NAMALWA (cell line): ENCODE data around the gene MAP3K15.
A peak's percentile ranks its signal among the peaks of the same experiment; 100 is the strongest.

Experiments
- DNase-seq: peaks from one replicate; pipeline ENCODE4 v3.0.0-alpha.2; 2015; ENCODE audit warnings: low spot score

MAP3K15 gene, protein sequence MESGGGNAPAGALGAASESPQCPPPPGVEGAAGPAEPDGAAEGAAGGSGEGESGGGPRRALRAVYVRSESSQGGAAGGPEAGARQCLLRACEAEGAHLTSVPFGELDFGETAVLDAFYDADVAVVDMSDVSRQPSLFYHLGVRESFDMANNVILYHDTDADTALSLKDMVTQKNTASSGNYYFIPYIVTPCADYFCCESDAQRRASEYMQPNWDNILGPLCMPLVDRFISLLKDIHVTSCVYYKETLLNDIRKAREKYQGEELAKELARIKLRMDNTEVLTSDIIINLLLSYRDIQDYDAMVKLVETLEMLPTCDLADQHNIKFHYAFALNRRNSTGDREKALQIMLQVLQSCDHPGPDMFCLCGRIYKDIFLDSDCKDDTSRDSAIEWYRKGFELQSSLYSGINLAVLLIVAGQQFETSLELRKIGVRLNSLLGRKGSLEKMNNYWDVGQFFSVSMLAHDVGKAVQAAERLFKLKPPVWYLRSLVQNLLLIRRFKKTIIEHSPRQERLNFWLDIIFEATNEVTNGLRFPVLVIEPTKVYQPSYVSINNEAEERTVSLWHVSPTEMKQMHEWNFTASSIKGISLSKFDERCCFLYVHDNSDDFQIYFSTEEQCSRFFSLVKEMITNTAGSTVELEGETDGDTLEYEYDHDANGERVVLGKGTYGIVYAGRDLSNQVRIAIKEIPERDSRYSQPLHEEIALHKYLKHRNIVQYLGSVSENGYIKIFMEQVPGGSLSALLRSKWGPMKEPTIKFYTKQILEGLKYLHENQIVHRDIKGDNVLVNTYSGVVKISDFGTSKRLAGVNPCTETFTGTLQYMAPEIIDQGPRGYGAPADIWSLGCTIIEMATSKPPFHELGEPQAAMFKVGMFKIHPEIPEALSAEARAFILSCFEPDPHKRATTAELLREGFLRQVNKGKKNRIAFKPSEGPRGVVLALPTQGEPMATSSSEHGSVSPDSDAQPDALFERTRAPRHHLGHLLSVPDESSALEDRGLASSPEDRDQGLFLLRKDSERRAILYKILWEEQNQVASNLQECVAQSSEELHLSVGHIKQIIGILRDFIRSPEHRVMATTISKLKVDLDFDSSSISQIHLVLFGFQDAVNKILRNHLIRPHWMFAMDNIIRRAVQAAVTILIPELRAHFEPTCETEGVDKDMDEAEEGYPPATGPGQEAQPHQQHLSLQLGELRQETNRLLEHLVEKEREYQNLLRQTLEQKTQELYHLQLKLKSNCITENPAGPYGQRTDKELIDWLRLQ (N-terminal part only)

DNA sequence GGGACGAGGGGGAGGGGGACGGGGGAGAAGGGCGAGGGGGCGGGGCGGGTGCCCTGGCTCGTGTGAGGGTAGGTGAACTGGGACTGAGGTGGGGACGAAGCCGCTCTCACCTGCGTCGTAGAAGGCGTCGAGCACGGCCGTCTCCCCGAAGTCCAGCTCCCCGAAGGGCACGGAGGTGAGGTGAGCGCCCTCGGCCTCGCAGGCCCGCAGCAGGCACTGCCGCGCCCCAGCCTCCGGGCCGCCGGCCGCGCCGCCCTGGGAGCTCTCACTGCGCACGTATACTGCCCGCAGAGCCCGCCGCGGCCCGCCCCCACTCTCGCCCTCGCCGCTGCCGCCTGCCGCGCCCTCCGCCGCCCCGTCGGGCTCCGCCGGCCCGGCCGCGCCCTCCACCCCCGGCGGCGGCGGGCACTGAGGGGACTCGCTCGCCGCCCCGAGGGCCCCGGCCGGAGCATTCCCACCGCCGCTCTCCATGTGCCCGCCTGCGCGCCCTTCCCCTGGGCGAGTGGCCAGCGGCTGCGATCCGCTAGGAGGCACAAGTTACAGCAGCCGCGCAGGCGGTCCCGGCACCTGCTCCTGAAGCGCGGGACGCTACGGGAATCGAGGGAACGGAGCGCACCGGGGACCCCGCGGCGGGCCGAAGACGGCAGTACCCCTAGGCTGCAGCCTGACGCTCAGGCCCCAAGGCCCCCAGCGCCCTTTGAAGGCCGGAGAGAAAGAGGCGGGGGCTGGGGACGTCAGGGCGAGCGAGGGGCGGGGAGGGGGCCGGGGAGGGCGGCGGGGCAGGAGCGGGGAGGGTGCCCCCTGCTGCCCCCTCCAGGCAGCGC, at the start of gene MAP3K15:
Gene MAP3K15 (minus strand): TSS at position 718 of the 824 bp plus-strand sequence. CDS start 247 bp downstream, at position 471.
- no peak for DNase-seq

DNA sequence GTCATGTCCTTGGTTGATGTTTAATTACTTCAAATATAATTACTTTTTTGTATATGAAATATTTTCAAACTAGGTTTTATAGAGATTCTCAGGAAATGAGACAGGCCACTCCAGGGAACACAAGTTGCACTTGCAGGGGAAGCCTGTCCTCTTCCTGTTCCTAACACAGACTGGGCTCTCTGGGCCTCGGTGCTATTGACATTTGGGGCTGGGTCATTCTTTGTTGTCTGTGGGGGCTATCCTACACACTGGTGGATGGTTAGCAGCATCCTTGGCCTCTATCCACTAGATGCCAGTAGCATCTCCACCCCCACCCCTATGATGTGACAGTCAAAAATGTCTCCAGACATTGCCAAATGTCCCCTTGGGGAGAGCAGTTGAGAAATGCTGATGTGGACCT, 49.3 kb upstream of the MAP3K15 start:
- no peak for DNase-seq

DNA sequence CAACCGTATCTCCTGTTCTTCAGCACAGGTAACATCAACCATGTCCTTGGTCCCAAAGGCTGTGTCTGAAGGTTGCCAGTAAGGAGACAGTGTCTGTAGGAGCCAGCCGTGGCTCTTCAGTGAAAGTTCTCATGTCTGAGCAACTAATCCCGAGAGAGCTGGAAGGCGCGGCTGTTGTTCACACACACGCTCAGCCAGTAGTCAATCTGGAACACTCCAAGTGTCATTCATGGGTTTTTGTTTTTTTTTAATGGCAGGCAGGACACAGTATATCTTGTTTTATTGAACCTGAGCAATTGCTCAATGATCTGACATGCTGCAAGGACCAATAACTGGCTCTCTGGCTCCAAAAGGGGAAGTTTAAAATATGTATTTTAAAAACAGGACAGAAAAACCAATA, 48.4 kb upstream of the MAP3K15 start:
- DNase-seq = no peak

DNA sequence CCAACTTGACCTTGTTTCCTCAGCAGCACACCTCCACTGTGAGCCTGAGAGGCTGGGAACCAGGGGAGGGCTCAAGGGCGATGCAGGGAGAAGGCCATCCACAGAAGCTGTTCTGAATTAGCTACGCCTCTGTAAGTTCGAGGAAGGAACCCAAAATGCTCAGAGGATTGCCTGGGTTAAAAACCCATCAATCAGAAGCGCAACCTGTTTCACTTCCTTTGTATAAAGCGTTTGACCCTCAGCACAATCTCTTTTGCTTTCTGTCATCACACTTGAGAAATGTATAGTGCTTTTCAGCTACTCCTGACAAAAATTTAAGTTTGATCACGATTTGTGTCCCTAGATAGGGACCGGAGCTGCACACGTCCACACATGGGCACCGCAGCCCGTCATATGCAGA, 48.0 kb upstream of the MAP3K15 start:
- DNase-seq = no peak

DNA sequence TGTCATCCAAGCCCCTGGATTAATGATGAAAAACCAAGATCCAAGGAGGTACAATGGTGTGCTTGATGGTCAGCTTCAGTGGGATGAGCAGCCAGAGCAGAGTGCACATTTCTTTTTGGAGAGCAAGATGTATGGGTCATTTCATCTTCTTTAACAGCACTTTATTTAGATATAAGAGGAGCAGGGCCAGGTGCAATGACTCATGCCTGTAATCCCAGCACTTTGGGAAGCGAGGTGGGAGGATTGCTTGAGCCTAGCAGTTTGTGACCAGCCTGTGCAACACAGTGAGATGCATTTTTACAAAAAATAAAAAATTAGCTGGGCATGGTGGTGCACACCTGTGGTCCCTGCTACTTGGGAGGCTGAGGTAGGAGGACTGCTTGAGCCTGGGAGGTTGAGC, 45.3 kb upstream of the MAP3K15 start:
- no peak for DNase-seq

DNA sequence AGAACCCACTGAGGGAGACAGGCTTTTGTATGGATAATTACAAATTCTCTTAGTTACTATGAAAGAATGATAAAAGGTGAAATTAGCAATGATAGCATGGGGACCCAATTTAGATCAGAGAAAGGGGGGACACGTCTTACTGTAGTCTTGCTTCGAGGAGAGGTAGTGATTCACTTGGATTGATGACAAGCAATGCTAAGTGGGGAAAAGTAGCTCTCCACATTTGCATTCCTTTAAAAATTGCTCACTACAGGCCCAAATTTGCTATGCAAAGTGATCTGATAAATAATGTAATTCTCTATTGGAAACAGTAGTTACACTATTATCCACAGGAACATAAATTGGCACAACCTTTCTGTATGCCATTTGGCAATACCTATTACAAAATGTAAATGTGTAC, 42.5 kb upstream of the MAP3K15 start:
- DNase-seq = no peak

DNA sequence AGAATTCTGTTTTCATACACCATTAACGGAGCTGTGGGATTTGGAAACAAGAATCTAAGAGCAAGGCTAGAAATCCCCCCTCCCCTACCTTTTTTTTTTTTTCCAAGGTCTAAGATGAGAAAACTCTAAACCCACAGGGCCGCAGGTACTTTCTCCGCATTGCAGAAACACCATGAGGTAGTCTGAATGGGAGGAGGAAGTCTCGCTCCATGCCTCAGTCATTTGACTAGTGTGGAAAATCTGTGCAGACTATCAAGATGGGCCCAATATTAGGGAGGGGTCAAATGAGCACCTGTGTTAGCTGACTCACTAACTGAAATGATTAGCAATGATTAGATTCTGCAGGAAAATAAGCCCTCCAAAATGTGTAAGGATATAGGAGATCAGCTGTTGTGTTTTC, 40.9 kb upstream of the MAP3K15 start:
- DNase-seq = no peak

DNA sequence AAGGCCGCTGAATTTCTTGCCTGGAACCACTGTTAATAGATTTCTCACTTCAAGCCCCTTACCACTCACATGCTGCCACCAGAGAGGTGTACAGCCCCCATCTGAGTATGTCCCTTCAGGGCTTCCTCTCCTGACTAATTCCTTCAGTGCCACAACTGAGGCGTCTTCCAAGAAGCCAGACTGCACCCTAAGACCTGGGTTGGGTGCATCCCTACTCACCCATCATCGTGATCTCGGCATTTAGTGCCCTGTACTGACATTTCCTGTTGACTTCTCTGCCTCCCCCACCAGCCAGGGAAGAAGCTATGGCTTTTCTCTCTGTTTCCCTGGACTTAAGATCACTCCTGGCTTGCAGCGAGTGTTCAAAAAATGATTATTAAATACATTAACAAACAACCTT, 40.4 kb upstream of the MAP3K15 start:
- DNase-seq = no peak

DNA sequence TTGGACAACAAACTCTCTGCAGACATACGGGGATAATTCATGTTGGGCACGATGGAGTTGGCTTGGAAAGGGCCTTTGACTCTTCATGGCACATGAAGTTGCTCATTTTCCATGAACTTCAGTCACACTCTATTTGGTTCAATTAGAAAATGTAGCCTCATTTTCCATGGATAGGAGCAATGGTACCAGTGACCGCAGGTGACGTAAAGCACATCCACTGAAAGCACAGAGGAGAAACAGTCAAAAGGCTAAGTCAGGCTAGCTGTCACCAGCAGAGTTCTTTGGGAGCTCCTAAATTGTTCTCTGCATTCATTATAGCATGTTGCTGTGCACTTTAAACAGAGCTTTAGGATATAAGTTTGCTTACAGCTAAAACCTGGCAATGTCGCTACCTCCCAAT, 39.9 kb upstream of the MAP3K15 start:
- no peak for DNase-seq

DNA sequence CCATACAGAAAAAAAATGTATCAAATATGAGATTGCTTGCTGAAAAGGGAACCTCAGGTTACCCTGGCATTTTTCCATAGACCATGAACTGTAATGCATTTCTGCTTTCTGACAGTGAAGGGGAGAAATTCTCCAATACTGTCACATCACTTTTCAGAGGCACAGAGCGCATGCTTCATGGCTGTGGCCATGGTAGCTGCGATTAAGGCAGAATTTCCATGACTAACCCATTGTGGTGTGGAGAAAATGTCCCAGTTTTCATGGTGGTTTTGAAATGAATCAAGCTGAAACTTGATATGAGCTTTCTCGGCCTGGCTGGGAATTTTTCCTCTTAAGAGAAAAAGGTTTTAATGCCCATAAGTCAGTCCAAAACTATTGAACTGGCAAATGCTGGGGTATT, 39.5 kb upstream of the MAP3K15 start:
- no peak for DNase-seq

DNA sequence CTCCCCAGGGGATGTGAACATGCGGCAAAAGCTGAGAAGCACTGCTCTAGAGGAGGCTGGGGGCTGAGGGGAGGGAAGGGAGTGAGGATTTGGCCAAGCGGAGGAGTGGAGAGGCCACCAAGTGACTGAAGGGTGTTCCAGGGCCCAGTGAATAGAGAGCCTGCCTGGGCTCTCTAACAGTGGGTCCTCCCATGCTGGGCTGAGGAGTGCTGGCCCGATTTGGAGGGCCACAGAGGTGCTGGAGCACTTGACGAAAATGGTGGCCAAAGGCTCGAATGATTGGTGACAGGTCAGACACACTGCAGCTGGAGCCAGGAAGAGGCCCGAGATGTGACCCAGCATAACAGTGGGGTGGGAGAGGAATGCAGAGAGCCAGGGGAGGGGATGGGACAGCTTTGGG, 37.5 kb upstream of the MAP3K15 start:
- no peak for DNase-seq

DNA sequence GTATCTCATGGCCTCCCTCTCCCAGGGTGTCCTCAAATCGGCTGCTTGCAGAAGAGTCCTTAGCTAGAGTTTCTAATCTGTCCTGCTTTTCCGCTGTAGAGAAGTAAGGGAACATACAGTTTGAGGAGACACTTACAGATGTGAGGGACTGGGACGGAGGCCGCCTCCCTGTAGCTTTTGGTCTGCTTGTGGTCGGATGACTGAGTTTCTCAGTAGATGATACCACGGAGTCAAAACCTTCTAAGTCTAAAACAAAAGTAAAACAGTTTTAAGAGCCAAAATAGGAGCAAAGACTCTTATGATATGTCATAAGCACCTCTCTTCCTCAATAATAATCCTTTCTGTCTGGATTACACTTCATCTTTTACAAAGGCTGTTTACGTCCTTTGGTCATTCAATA, 34.5 kb upstream of the MAP3K15 start:
- DNase-seq = no peak

DNA sequence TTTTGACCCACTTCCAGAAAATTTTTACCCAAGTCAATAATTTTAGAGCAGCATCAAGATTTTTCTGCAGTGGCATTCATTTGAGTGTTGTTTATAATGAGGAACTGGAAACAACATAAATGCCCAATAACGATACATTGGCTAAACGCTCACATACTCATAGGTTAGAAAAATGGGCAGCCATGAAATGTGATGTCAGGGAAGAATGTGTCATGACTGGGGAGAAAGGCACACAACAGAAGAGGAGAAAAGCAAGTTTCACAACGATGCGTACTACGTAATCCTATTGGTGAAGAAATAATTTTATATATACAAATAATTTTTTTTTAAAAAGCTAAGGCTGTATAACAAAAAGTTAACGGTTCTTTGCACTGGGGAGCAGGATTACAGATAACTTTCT, 33.6 kb upstream of the MAP3K15 start:
- no peak for DNase-seq

DNA sequence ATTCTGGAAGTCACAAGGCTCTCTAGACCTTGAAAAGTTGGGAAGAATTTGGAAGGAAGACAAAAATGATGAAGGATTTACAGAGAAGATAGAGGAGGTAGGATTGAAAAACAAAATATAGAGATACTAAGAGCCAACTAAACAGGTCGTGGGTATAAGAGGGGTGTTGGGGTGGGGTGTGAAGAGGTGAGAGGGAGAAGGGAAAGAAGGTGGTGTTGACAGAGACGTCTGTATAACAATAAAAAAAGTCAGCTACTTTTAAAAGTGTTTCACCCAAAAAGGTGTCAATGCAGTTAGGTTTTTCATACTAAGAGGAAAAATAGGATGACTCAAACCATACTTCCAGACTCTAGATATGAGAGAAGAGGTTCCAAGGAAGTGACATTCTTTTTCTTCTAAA, 33.0 kb upstream of the MAP3K15 start:
- DNase-seq = no peak

DNA sequence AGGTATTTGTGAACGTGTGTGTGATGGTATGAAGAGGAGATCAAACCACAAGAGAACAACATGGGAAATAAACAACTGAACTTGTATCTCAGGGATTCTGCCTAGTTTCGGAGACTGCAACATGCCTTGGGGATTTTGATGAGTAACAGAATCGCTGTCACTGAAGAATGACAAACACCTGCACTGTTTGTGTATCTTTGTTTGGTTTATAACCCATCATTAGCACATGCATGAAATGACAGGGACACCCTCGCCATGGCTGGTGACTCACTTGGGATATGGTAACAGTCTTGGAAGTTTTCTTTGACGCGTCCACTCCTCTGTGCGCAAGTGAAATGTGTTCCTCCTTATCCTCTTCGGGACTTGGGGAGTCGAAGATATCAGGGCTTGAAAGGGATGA, 30.3 kb upstream of the MAP3K15 start:
- no peak for DNase-seq

DNA sequence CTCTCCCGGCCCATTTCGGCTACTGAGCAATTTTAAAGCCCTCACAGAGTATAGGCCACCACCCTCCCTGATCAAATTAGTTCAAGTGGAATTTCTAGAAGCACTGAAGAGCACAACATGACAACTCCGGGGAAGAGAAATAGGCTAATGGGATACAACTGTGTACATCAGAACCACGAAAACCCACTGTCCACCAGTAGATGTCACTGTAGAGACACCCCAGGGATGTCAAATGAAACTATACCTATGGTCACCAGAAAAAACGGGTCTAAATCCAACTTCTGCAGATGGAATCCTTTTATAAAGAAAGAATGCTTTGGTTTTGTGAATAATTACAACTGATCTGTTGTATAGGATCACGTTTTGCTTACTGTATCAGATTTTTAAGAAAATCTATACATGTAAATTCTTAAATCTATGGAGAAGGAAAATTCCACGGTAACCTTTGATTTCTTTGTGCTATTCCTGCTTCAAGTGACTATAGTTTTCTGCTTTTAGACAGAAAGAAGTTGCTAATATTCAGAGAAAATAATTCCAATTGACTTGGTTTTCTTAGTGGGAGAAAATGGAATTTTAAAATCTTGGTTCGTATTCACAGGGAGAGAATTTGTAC, 29.5 kb upstream of the MAP3K15 start:
- peak; percentile 65 for DNase-seq

DNA sequence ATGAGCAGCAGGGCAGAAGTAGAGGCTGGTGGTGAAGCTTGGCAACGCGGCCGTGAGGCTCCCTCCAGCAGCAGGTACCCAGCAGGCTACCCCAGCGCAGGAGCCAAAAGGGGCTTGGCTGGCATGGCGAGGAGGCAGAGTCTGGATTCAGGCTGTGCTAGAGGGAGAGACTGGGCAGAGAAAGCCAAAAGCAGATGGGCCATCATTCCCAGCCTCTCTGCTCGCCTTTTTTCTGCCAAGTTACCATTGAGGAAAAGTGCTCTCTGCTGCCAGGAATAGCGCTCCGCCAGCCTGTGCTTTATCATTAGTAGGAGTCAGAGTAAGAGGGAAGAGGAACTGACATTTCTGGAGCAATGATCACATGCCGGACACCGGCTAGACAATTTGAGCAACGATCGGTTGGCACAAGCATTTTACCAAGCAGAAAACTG, 28.7 kb upstream of the MAP3K15 start:
- no peak for DNase-seq

DNA sequence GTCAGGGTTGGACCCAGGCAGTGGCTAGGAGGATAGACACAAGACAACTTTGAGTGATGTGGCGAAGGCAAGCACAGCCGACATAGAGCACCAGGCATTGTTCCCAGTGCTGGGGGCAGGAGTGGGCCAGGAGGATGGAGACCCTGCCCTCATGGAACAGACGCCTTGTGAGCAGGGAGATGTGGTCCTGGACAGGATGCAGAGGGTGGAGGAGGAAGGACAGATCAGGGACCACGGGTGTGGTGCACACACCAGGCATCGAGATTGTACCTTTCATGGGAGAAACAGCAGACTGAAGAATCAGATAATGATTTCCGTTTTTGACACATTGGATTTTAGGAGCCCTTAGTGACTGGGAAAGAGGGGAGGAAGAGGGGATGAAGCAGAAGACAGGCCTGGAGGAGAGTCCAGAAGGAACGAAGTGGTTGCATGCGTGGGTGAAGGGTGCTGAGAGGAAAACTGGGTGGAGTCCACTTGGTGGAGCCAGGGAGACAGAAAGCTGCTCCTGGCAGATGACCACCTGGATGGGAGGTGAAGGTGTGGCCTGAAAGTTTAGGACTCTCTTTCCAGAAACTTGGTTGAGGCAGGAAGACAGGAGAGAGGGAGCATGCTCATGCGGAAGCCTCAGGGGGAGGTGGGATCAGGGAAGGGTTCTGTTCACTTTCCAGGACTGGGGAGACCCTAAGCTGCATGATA, 27.9 kb upstream of the MAP3K15 start:
- DNase-seq = no peak

DNA sequence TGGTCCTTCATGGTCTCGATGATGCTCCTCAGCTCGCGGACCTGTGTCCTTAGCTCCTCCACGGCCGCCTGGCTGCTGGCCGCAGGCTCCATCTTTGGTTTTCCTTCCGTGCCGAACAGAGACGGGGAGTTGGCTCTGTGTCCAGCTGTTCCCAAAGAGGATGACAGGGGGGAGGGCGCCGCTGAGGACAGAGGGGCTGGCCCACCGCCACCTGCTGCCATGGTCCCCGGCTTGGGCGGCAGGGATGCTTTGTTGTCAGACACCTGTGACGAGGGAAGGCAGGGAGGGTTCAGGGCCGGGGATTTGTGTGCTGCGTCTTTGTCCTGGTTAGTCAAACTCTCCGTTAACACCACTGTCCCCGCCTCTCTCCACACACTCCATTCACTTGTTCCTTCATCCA, 26.6 kb upstream of the MAP3K15 start:
- no peak for DNase-seq

DNA sequence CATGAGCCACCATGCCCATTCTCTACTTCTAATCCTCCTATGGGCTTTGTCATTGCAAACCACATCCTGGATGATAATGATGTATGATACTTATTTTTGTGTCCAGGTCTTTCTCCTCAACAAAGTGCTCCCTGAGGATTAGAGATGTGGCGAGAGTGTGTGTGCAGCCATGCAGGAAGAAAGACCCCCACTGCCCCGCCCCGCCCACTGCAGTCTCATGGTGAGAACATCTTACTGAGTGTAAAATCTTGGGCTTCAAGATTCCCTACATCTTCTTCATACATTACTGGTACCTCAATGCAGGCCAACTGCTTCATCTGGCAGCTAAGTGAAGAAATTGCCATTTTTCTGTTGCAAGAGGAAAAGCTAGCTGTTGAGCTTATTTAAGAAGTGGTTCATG, 25.9 kb upstream of the MAP3K15 start:
- DNase-seq = no peak

DNA sequence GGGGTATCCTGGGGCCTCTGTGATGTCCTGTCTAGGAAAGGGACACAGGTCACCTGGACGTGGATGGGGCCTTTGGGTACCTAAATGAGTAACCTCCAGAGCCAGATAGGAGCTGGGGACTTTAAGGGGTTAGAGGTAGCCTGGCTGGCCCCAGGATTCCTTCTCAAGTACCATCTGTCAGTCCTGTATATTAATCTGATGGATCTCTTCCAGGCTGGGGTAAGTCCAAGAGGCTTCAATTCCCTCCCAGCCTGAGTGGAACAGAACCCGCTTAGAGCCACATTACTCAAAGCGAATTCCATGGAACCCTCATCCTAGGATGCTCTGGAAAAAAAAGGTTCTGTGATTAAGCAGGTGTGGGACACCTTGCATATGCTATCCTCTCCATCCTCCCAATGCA, 24.8 kb upstream of the MAP3K15 start:
- DNase-seq = no peak
